HG03520 (cell line): ENCODE data around the gene SLC26A4.
A peak's percentile ranks its signal among the peaks of the same experiment; 100 is the strongest.

Source experiments
- ATAC-seq: cut with Tn5 transposase; IDR thresholded peaks from one replicate; pipeline ENCODE4 v1.9.1; 2021; ENCODE audit warnings: mild to moderate bottlenecking, moderate library complexity; ENCODE audit not compliant: unreplicated experiment

SLC26A4 gene

DNA sequence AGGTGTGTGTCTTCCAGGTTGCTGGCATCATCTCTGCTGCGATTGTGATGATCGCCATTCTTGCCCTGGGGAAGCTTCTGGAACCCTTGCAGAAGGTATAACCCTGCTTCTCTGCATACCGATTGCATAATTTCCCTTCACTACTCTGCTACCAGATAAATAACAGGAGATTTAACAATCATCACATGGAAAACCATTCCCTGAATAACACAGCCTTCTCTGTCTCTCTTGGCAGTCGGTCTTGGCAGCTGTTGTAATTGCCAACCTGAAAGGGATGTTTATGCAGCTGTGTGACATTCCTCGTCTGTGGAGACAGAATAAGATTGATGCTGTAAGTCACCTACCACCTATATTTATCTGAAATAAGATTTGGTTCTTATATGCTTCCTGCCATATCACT, 33.8 kb downstream of the SLC26A4 start:
- ATAC-seq, result no peak

DNA sequence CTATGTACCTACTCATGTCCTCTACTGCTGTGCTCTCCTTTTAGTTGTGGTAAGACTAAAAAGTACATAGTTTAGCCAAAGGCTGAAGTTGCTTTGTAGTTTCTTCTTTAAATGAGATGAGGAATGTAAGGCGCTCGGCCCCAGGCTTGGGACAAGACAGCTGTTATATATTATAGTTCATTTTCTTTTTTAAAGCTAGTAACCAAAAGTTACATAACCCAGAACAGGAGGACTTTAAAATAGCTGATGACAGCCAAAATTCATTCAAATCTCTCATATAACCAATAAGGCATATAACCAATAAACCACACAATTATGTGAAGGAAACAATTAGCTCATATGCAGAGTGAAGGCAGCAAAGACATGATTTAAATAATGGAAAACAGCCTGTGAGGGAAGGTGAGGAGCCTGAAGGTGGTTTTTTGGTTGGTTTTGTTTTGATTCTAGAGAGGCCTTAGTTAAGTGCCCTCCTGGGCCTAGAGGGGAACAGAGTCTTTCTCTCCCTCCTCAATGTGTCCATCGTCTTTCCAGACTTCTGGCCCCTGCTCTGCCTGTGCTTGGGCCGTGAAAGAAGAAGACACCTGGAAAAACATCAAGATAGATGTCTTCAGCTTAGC, 35.8 kb downstream of the SLC26A4 start:
- ATAC-seq, result no peak

DNA sequence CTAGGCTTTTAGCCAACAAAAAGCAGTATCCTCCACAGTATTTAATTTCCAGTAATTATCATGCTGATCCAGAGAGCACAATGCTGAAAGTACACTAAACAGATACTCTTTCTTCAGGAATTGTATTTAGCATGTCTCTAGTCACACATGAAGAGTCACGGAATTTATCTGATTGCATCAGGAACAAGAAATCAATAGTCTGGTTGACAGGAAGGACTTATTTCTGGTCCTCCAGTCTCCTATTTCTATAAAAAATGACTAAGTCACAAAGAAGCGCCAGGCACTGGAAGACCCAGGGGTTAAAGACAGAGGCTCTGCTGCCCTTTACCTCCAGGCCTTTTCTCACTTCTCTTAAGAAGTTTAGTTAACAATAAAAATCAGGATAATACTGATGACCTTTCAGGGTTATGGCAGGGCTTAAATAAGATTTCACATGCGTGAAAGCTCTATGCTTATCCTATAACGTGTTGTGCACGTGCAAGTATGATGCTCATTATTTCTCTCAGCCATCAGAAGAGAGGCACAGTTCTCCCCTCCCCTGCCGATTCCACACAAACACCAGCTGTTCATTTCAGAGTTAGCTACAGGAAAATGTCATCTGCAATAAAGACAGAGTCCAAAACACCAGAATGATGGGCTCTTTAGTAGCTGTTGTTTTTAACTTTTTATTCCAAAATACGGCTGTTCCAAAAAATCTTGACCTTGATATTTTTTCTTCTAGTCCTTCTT, 36.9 kb downstream of the SLC26A4 start:
- no peak for ATAC-seq

DNA sequence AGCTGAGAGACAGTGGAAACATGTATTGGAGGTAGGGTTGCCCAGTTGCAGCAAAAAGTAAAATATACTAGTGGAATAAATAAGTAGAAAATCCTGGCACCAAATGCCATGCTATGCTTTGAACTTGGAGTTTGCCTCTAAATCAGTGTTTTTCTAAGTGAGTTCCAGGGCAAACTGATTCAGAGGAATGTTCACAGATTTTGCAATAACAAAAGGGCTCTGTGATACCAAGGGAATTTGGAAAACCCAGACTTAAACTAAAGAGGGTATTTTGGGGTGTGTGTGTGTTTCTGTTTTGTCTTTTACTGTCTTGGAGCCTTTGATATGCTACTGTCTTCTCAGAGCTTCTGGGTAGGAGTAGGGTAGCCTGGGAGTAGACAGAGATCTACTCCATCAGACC, 39.9 kb downstream of the SLC26A4 start:
- ATAC-seq, result no peak

DNA sequence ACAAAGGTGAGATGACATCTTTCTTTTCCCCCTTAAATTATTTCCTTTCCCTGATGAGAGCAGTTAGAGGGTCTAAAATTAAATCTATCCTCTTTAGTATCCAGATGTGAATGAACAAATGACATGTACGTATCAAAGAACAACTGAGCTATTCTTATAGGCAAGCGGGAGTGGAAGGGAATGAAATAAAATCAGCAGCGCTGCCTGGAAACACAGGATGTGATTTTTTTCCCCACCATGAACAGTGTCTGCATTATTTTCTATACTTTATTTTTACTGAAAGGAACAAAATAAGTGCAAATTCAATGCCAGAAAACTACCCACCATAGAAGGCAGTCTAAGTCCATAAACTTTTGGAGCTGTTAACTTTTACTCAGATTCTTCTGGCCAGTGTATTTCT, 40.6 kb downstream of the SLC26A4 start:
- no peak for ATAC-seq

DNA sequence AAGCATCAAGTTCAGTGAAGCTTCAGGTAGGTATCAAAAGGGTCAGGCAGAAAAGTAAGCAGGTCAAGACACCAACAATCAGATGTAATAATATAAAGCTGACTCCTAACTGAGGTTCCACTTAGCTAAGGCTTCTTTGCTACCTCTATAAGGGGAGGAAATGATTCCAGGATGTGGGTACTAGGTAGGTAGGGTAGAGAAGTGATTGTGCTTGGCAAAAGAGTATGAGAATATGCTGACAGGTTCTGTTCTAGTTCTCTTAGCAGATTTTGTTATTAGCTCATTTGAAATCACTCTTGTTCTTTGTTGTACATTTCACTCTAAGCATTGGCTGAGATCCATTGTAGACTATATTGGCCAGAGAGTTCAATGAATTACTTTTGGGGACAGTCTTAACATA, 42.6 kb downstream of the SLC26A4 start:
- no peak for ATAC-seq

DNA sequence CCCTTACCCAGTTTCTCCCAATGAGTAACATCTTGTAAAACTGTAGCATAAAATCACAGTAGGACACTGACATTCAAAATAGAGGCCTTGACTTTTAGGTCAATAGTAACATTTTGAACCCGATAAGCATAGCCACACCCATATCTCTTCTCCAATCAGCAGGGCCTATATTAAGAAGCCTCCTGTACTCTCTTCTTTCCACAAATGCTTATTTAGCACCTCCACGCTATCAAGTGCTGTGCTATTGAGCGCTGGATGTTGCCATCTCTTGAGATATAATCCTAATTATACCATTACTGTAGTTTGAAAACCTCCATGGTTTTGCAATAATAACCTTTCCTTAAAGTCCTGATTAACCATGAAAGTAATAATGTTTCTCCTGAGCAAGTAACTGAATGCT, 43.2 kb downstream of the SLC26A4 start:
- no peak for ATAC-seq

DNA sequence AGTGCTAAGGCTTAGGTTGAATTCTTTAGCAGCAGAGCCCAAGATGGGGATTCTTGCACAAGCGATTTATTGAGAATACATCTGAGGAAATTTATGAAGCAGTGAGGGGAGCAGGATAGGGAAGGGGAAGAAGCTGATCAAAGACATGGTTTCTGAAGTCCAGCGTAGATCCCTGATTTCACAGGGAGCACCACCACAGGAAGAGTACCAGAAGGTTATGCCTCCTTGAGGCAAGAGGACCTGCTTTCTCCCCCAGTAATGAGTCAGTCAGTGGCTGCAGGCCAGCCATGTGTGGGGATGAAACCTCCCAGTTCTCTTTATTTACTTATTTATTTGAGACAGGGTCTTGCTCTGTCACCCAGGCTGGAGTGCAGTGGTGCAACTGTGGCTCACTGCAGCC, 48.3 kb downstream of the SLC26A4 start:
- ATAC-seq, result no peak

DNA sequence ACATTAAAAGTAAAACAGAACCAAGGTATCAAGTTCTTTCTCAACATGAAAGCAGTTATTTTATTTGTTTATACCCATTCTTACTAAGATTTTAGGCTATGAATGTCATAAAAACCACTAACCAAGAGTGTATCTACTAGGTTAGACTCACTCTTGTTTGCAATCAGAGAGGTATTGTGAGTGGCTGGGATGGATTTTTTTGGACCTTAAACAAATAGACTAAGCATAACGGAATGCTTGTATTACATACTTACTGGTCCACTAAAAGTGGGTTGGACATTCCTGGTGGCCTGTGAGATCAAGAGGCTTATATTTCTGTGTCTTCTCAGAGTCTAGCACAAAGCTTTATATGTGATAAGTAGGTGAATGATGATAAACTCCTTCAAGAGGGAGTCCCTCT, 50.7 kb downstream of the SLC26A4 start:
- no peak for ATAC-seq

DNA sequence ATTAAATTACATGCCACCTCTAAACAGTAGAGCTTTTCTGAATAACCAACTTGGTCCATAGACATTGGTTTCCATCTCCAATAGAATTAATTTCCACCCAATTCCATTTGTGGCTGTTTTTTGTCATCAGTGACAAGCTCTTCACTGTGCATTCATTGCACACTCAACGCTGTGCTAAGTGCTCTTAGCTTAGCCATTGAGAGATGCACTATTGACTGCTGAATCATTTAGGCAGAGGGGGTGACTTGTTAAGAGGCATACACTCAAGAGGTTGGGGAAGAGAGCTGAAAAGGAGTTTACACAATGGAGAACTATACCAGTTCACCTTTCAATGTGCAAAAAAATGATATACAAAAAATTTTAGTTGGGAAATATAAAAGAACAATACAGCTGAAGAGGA, 51.4 kb downstream of the SLC26A4 start:
- ATAC-seq, result no peak

DNA sequence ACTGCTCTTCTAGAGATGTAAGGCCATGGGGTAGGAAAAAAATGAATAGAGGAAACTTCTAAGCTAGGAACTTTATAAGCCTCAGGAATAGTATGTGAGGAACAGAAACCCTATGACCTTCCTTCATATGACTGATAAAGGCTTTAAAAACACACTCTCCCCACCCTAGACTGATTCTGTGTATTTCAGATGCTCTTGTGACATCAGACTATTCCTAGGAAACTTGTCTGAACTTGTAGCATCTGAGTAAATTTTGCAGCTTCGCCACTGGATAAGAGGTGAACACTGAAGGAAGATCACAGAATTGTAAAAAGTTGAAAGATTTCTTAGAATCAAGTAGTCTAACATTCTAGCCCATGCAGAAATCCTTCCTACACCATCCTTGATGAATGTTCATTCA, 52.3 kb downstream of the SLC26A4 start:
- ATAC-seq, result no peak

DNA sequence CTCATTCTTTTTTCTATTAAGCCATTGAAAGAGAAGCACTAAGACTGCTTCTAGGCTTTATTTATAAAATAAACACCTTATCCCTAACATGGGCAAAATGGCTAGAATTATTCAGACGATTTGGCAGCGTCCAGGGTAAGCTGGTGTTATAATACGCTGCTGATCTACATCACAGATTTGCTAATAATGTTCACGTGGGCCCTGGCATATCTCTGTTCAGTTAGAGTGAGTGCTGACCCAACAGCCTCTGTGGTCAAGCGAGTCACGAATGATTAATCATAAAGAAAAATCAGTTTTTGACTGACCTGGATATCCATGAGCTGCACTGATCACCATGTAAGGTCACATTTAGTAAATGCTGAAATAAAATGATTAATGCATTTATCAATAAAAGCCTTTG, 54.9 kb downstream of the SLC26A4 start:
- ATAC-seq, result no peak

DNA sequence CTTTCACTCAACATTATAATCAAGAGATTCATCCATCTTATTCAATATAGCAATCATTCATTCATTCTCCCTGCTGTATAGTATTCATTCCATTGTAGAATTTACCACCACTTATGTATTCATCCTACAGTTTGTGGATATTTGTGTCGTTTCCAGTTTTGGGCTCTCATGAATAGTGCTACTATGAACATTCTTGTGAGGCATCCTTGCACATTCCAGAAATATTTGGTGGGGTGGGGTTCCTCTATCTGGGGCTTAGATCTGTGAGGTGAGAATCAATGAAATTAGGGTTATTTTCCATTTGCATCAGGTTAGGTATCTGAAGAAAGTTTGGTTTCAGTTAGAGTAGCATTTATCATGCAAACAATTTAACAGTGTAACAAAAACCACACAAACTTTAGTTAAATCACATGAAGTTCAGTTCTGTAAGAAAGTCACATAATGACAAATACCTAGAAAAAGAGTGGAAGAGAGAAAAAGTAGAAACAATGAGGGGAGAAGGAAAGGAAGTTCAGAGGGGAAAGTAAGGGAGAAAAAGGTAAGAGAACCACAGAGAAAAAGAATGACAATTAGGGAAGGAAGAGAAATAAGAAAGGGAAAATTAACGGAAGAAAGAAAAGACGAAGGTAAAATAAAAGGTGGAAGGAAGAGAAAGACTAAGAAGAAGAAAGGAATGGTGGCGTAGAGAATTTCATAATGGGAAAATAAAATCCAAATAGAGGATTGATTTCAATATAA, 58.0 kb downstream of the SLC26A4 start:
- ATAC-seq, result no peak

DNA sequence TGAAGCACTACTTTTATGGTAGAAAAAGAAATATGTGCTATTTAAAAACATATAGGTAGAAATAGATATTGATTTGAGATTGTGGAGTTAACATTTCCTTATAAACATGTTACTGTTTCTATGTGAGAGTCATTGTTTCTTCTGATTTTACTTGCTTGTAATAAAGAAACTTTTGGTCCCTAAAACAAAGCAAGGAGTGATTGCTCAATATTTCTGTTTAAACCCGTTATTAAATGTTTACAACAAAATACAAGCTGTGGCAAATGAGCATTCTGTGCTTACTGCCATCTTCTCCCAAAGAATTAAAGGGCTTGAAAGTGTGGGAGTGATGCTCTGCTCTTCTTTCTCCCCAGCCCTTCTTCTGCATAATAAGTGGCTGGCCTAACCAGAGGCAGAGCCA, 60.7 kb downstream of the SLC26A4 start:
- ATAC-seq, result no peak

DNA sequence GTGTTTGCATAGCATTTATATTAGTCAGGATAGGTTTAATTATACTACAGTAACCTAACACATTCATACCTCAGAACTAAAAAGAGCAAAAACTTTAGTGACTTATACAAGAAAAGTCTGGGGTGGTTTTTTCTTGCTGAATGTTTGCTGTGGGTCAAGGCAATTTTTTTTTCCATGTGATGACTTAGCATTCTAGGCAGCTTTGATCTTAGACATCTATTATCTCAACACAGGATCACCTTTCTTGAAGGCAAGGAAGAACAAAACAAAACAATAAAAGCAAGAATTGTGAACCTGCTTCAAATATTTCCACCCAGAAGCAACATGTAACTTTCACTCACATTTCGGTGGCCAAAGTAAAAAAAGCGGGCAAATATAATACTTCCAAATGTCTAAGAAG, 62.6 kb downstream of the SLC26A4 start:
- no peak for ATAC-seq

DNA sequence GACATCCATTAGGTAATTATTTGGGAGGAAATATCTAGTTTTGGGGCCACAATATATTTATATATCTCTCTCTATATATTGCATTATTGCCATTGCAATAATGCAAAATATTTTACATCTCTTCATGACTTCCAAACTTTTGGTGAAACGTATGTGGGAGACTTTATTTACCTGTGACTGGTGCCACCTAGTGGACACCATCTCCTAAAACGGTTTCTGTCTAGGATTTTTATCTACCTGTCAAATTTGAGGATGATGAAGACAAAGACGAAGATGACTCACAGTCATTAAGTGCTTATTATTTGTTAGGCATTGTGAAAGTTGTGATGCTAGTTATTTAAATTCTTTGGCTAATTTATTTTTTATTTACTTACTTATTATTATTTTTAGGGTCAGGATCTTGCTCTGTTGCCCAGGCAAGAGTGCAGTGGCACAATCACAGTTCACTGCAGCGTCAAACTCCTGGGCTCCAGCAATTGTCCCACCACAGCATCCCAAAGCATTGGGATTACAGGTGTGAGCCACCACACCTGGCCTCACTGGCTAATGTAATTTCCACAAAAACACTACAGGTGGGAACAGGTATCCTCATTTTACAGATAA, 64.6 kb downstream of the SLC26A4 start:
- no peak for ATAC-seq

DNA sequence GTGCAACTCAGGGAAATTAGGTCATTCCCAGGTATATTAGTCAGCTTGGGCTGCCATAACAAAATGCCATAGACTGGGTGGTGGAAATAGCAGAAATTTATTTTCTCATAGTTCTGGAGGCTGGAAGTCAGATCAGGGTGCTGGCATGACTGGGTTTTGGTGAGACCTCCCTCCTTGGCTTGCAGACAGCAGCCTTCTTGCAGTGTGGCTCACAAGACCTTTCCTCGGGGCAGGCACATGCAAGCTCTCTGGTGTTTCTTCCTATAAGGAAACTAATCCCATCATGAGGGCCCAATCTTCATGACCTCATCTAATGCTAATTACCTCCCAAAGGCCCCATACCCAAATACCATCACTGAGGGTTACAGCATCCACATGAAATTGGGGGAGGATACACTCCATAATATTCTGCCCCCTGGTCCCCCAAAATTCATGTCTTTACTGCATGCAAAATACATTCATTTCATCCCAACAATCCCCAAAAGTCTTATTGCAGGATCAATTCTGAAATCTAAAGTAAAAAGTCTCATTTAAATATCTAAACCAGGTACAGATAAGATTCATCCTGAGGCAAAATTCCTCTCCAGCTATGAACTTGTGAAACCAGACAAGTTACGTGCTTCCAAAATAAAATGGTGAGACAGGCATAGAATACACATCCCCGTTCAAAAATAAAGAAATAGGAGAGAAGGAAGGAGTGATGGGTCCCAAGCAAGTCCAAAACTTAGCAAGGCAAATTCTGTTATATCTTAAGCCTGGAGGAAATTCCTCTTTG, 65.9 kb downstream of the SLC26A4 start:
- no peak for ATAC-seq

DNA sequence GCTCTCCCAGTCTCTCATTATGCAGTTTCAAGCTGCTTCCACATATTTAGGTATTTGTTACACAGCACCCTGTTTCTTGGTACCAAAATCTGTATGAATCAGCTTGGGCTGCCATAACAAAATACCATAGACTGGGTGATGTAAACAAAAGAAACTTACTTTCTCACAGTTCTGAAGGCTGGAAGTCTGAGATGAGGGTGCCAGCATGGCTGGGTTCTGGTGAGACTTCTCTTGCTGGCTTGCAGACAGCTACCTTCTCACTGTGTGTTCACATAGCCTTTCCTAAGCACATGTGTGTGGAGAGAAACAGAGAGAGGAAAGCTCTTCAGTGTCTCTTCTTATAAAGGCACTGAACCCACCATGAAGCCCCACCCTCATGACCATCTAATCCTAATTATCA, 67.6 kb downstream of the SLC26A4 start:
- ATAC-seq, result no peak

DNA sequence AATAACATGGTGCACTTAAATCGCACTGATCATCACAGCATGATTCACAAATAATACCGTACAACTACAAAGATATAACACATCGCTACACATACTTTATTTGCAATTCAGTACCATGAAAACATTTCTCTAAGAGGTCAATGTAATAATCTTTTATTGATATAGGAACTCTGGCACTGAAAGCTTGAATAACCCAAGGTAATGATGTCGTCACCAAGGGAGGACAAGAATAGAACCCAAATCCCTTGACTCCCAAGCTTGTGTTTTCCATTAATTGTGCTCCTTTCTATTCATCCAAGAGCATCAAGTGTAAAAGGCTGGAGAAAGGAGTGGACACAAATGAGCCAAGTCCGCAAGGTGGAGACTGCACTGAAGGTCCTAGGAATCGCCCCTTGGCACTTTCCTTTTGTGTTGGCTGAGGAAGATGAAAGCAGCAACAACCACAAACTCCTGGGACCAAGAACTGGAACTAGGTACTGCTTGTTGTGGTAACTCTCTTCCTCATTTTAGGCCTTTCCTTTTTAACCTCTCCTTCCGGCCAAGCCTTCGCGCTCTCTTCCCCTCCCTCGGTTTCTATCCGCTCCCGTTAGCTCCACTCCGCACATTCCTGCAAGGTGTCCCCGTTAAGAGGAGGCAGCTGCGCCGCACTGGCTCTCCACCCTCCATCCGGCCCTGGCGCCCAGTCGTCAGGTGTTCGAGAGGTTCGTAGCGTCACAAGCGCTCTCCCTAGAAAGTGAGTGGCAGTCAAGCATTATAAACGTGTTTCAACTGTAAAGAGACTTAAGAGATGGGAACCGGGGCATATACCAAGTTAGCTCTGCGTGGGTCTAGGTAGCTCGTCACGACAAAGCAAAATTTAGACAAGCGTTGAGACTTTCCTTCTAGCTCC, 82.3 kb downstream of the SLC26A4 start:
- peak; percentile 30 for ATAC-seq
